MM.1S (cell line): ENCODE measurements around the gene TMEM187.

Experiments used
- EZH2 ChIP-seq: fragments of 300-600 bp; sonication (generic); optimal IDR thresholded peaks from 2 replicates; pipeline ENCODE3; 2017; ENCODE audit warnings: low read depth, mild to moderate bottlenecking, antibody characterized with exemption, low read length, mixed read lengths
- EZH2phosphoT487 ChIP-seq: fragments of 300-600 bp; sonication (generic); IDR thresholded peaks from 2 replicates; pipeline ENCODE4 v1.6.1; 2018; ENCODE audit warnings: antibody characterized with exemption, low read length
- TF ChIP-seq, protein P1 (sequence below): fragments of 300-600 bp; sonication (generic); IDR thresholded peaks from 2 replicates; pipeline ENCODE4 v1.5.1; 2016; ENCODE audit warnings: antibody characterized with exemption, low read length, mixed read lengths

DNA sequence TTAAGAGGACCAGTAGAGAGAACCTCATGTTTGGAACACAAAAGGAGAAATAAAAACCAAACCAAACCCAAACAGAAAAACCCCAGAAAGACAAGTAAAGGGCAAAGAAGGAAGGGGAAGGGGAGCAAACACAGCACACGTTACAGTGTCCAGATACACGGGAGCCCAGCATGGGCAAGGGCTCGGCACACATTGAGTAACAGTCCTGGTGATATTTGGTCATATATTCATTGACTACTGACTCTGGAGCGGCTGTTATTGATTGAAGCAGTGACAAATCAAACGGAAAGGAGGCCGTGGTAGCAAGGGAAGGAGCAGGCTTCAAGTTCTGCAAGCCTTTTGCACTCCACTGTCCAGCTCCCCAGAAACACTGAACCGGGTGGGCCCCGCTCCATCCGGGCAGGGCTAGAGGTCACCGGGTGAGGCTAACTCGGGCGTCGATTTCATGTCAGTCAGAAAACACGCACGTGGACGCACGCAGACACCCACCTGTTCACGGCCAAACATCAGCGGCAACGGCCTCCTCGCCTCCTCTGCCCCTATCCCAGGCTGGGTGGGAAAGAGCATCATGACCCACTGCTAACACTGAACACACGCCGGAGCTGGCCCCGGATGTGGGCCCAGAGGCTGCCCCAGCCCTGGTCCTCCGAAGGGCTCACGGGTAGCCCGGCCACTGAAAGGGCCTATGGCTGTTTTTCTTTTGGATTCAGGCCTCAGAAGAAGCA is 50.9 kb downstream of the TMEM187 start:
- TF ChIP-seq EZH2phosphoT487 (no peak), EZH2 (no peak)
- TF ChIP-seq, protein P1, sequence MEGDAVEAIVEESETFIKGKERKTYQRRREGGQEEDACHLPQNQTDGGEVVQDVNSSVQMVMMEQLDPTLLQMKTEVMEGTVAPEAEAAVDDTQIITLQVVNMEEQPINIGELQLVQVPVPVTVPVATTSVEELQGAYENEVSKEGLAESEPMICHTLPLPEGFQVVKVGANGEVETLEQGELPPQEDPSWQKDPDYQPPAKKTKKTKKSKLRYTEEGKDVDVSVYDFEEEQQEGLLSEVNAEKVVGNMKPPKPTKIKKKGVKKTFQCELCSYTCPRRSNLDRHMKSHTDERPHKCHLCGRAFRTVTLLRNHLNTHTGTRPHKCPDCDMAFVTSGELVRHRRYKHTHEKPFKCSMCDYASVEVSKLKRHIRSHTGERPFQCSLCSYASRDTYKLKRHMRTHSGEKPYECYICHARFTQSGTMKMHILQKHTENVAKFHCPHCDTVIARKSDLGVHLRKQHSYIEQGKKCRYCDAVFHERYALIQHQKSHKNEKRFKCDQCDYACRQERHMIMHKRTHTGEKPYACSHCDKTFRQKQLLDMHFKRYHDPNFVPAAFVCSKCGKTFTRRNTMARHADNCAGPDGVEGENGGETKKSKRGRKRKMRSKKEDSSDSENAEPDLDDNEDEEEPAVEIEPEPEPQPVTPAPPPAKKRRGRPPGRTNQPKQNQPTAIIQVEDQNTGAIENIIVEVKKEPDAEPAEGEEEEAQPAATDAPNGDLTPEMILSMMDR: no peak
